Measurements from ENCODE around the gene MMAB.

The MMAB gene

DNA sequence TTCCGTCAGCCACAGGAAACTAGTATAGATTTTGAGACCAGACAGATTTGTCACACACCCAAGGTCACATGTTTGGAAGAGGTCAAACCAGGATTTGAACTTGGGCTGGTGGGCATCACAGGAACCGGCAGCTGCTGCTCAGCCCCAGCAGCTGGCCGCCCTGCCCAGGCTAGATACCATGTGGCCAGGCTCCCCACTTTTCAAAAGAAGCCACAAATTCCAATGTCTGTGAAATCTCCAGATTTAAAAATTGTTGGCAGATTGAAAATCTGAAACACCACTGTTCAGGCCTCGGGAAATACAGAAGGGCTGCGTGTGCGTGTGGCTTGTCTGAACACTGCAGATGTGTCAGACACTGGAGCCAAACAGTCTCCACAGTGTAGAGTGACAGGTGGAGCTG lies 30.4 kb downstream of the MMAB start:
- peak; percentile 13 for FAIRE-seq

GRCh38 chr12:109542014-109542413 lies 31.3 kb downstream of the MMAB start:
- FAIRE-seq (no peak), DNase-seq (ENCODE audit: insufficient read length, low spot score) (no peak)

More for the DNA sequence above, 30.4 kb downstream of the MMAB start:
- no peak for DNase-seq (ENCODE audit: insufficient read length, low spot score)

- DNase-seq (ENCODE audit: insufficient read length, low spot score) = no peak
- no peak for FAIRE-seq
Measured at GRCh38 chr12:109541413-109541726, 31.9 kb downstream of the MMAB start.

GRCh38 chr12:109540526-109541412 lies 32.5 kb downstream of the MMAB start:
- FAIRE-seq (no peak), DNase-seq (ENCODE audit: insufficient read length, low spot score) (no peak)

DNA sequence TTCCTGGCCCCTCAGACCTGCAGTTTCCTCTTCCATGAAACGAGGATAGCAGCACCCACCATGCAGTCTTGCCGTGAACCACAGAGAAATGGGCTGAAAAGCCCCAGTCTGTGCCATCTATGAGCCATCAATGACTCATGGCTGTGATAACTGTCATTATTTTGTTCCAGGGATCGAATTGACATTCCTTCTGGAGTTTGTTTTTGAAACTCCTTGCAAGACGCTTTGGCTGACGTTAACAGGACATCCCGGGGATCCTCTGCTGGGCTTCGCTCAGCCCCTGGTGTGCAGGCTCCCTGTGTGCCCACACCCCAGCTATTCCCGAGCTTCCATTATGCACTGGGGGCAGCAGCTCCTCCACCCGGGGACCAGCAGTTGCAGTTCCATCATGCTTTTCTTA lies 33.8 kb downstream of the MMAB start:
- no peak for FAIRE-seq
- DNase-seq (ENCODE audit: insufficient read length, low spot score) = peak; percentile 31

DNA sequence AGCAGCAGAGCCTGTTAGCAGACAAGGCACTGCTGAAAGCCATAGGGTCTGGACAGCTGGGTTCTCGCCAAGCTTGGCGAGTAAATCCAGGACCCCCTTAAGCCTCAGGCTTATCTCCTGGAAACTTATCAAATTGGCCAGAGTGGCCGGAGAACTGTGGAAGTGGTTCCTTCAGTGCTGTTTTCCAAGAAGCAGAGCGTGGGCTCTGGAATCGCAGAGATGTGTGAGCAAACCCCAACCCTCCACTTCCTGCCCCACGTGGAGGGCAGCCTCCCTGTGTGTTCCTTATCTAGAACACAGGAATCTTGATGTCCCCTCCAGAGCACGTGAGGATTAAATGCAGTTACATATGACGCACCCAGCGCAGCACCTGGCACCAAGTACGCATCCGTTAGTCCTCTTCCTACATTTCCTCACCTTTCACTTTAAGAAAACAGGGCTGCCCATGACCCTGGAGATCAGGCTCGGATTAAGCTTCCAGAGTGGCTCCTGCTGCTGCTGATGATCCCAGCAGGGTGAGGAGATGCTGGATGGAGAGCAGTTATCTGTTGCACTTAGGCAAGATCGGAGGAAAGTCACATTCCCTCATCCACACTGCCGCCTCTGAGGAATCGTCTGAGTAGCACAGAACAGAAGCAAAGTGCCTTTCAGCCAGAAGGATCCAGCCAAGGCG lies 35.0 kb downstream of the MMAB start:
- FAIRE-seq (no peak), DNase-seq (ENCODE audit: insufficient read length, low spot score) (no peak)

GRCh38 chr12:109537136-109537535 lies 36.2 kb downstream of the MMAB start:
- DNase-seq (ENCODE audit: insufficient read length, low spot score) (no peak), FAIRE-seq (no peak)

GRCh38 chr12:109535863-109536250 lies 37.4 kb downstream of the MMAB start:
- DNase-seq (ENCODE audit: insufficient read length, low spot score) (no peak), FAIRE-seq (no peak)

- no peak for FAIRE-seq
- DNase-seq (ENCODE audit: insufficient read length, low spot score) = no peak
Measured at GRCh38 chr12:109535231-109535862, 38.0 kb downstream of the MMAB start.

DNA sequence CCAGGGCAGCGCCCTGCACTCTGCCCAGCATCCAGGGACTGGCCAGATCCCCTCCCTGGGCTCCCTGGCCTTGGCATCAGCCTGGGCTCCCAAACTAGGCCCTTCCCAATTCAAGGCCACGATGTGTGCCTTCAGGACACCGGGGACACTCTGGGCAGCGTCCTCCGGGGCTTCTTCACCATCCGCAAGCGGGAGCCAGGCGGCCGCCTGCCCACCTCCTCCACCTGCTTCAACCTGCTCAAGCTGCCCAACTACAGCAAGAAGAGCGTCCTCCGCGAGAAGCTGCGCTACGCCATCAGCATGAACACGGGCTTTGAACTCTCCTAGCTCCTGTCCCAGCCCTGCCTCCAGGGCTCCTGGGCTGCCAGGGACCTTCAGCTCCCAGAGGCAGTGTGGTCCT lies 38.8 kb downstream of the MMAB start:
- FAIRE-seq (no peak), DNase-seq (ENCODE audit: insufficient read length, low spot score) (no peak)

GRCh38 chr12:109533487-109533740 lies 39.9 kb downstream of the MMAB start:
- no peak for DNase-seq (ENCODE audit: insufficient read length, low spot score)
- no peak for FAIRE-seq

DNA sequence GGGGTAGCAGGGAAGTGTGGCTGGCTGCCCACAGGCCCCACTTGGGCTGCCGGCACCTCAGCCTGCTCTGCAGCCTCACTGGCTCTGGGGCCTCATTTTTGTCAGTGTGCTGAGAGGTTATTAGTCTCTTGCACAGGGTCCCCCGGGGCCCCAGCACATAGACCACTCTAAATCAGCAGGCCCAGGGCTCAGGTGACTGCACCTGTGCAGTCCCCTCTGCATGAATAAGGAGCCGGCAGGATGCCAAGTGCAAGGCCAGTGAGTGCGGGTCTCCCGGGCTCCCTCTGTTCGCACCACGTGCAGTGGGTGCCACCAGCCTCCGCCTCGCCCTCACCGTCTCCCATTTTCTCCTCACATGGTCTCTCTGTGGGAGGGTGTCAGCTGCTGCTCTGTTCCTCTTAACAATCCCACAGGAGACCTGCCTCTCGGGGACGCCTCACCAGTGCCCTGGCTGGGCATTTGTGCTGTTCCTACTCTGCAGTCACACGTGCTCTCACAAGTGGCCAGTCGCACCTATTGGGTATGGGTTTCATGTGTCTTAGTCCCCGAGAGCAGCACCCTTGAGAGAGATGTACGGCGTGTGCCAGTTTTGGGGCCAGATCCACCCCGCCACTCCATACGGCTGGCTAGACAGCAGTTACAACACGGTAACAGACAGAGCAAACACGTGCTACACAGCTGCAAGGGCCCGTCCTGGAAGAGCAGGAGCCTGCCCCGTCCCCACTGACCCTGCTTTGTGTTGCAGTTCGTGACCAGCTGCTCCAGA lies 40.4 kb downstream of the MMAB start:
- no peak for DNase-seq (ENCODE audit: insufficient read length, low spot score)

DNA sequence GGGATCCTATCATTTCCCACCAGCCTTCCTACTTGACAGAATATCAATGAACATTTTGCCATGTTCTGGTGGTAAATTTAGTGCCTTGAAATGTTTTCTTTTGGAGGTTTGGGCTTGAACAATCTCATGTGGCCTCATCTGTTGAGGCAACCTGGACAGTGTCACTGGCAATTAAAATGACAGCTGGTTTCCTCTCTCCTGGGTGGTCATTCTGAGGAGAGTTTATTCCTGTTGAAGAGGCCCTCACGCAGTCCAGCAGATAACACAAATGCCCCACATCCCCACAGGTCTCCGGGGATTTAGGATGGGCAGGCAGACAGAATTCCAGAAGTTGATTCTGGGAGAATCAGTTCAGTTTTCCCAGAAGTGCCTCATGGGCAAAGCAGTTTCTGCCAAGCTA lies 41.9 kb downstream of the MMAB start:
- no peak for DNase-seq (ENCODE audit: insufficient read length, low spot score)
- FAIRE-seq = no peak

More for the DNA sequence above, 40.4 kb downstream of the MMAB start:
- no peak for FAIRE-seq

GRCh38 chr12:109529691-109530640 lies 43.3 kb downstream of the MMAB start:
- FAIRE-seq = no peak
- no peak for DNase-seq (ENCODE audit: insufficient read length, low spot score)

DNA sequence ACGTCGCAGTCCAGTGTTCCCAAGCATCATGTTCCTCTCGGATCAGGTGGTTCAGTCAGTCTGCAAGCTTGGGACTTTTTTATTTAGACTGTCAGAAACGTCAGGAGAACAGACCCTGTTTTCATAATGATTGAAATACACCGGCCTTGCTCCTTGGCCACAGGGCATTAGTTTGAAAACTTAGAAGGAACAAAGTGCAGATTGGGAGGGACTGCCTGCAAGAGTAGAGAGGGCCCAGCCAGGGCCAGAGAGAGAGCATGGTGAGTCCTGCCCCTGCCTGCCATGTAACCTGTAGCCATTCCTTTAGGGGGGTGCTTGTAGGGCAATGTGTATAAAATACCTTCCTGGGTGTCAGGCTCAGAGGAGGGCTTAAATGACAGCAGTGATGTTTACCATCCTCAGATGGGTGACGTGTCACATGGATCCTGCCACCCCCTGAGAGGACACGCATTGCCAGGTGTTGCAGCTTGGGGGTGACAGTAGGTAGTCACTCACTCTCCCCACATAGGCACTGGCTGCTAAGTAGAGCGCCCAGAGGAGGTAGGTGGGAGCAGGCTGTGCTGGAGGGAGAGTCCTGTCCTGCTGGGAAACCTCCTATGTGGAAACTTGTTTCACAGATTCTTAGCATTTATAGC lies 45.7 kb downstream of the MMAB start:
- no peak for DNase-seq (ENCODE audit: insufficient read length, low spot score)
- no peak for FAIRE-seq

GRCh38 chr12:109525279-109525585 lies 48.1 kb downstream of the MMAB start:
- DNase-seq (ENCODE audit: insufficient read length, low spot score) (no peak), FAIRE-seq (no peak)

GRCh38 chr12:109524466-109525278 lies 48.6 kb downstream of the MMAB start:
- DNase-seq (ENCODE audit: insufficient read length, low spot score) = no peak
- FAIRE-seq = no peak

GRCh38 chr12:109523504-109523903 lies 49.8 kb downstream of the MMAB start:
- DNase-seq (ENCODE audit: insufficient read length, low spot score) (no peak), FAIRE-seq (no peak)

DNA sequence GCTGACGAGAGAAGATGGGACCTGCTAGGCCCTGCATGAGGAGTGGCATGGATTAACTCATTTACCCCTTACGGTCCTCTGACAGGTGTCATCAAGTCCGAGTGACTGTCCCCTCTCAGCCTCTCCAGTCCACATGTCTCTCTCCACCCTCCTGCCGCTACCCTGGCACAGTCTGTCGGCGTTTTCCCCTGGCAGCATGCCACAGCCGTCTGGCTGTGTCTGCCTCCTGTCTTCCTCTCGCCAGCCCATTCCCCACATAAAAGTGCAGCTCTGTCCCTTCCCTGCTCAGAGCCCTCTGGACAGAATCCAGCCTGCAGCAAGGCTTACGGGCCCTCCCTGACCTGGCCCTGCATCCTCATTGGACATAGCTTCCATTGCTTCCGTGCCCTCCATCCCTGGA lies 50.2 kb downstream of the MMAB start:
- FAIRE-seq (no peak), DNase-seq (ENCODE audit: insufficient read length, low spot score) (no peak)
